ENCODE results near the gene ACAD8.

ACAD8 gene

DNA sequence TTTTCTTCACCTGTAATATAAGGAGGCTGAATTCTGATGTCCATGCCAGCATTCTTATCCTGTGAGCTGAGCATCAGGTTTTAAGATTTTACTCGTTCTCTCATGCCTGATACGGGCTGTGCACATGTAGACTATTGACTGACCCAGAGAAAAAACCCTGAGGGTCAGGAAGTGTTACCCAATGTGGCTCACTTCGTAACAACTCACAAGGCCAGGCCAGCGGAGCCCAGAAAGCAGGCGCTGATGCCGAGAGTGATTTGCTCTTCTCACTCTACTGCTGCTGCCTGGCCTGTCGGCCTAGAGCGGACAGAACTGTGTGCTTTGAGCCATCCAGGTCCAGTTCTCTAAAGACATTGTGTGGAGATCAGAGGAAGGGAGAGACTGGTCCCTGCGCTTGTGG lies 11.0 kb upstream of the ACAD8 start:
- no peak for ATAC-seq
- TF ChIP-seq ZNF8 (CRISPR knock-in tag; IDR thresholded peaks at IDR 0.05): no peak

DNA sequence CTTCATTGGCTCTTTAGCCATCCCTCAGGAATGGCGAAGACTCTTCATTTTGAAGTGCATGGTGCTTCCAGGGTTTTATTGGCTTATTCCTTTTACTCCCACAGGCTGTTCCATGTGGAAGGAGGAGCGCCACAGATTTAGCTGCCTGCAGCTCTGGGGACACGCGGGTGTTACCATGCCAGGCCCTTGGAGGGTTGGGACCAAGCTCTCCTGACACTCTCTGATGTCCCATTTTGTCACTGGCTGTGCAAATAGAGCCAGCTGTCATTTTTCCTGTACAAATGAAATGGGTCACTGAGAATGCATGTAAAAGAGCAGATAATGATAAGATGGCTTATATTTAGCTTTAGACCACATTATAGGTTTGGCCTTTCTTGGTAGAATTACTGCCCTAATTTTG lies 9.5 kb upstream of the ACAD8 start:
- no peak for ATAC-seq
- TF ChIP-seq, protein P1, sequence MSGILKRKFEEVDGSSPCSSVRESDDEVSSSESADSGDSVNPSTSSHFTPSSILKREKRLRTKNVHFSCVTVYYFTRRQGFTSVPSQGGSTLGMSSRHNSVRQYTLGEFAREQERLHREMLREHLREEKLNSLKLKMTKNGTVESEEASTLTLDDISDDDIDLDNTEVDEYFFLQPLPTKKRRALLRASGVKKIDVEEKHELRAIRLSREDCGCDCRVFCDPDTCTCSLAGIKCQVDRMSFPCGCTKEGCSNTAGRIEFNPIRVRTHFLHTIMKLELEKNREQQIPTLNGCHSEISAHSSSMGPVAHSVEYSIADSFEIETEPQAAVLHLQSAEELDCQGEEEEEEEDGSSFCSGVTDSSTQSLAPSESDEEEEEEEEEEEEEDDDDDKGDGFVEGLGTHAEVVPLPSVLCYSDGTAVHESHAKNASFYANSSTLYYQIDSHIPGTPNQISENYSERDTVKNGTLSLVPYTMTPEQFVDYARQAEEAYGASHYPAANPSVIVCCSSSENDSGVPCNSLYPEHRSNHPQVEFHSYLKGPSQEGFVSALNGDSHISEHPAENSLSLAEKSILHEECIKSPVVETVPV (CRISPR knock-in tag; IDR thresholded peaks at IDR 0.05): no peak
- no peak for TF ChIP-seq OSR1 (CRISPR knock-in tag; IDR thresholded peaks at IDR 0.05)
- no peak for TF ChIP-seq ZC3H10 (CRISPR knock-in tag; IDR thresholded peaks at IDR 0.05)
- TF ChIP-seq ZNF565 (CRISPR knock-in tag; conservative IDR thresholded peaks at IDR 0.05; ENCODE audit: low read depth): no peak
- TF ChIP-seq SNAI2 (CRISPR knock-in tag; IDR thresholded peaks at IDR 0.05): no peak
- TF ChIP-seq ESRRG (CRISPR knock-in tag; IDR thresholded peaks at IDR 0.05): no peak
- no peak for TF ChIP-seq RARB (CRISPR knock-in tag; IDR thresholded peaks at IDR 0.05)
- TF ChIP-seq, protein P2, sequence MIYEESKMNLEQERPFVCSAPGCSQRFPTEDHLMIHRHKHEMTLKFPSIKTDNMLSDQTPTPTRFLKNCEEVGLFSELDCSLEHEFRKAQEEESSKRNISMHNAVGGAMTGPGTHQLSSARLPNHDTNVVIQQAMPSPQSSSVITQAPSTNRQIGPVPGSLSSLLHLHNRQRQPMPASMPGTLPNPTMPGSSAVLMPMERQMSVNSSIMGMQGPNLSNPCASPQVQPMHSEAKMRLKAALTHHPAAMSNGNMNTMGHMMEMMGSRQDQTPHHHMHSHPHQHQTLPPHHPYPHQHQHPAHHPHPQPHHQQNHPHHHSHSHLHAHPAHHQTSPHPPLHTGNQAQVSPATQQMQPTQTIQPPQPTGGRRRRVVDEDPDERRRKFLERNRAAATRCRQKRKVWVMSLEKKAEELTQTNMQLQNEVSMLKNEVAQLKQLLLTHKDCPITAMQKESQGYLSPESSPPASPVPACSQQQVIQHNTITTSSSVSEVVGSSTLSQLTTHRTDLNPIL (CRISPR knock-in tag; IDR thresholded peaks at IDR 0.05; ENCODE audit: low read depth): no peak
- TF ChIP-seq TOX (CRISPR knock-in tag; IDR thresholded peaks at IDR 0.05; ENCODE audit: borderline replicate concordance): no peak
- TF ChIP-seq, protein P3, sequence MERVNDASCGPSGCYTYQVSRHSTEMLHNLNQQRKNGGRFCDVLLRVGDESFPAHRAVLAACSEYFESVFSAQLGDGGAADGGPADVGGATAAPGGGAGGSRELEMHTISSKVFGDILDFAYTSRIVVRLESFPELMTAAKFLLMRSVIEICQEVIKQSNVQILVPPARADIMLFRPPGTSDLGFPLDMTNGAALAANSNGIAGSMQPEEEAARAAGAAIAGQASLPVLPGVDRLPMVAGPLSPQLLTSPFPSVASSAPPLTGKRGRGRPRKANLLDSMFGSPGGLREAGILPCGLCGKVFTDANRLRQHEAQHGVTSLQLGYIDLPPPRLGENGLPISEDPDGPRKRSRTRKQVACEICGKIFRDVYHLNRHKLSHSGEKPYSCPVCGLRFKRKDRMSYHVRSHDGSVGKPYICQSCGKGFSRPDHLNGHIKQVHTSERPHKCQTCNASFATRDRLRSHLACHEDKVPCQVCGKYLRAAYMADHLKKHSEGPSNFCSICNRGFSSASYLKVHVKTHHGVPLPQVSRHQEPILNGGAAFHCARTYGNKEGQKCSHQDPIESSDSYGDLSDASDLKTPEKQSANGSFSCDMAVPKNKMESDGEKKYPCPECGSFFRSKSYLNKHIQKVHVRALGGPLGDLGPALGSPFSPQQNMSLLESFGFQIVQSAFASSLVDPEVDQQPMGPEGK (CRISPR knock-in tag; IDR thresholded peaks at IDR 0.05; ENCODE audit: borderline replicate concordance): no peak
- no peak for TF ChIP-seq ZFP30 (CRISPR knock-in tag; IDR thresholded peaks at IDR 0.05)
- TF ChIP-seq ZNF8 (CRISPR knock-in tag; IDR thresholded peaks at IDR 0.05): no peak
- TF ChIP-seq, protein P4, sequence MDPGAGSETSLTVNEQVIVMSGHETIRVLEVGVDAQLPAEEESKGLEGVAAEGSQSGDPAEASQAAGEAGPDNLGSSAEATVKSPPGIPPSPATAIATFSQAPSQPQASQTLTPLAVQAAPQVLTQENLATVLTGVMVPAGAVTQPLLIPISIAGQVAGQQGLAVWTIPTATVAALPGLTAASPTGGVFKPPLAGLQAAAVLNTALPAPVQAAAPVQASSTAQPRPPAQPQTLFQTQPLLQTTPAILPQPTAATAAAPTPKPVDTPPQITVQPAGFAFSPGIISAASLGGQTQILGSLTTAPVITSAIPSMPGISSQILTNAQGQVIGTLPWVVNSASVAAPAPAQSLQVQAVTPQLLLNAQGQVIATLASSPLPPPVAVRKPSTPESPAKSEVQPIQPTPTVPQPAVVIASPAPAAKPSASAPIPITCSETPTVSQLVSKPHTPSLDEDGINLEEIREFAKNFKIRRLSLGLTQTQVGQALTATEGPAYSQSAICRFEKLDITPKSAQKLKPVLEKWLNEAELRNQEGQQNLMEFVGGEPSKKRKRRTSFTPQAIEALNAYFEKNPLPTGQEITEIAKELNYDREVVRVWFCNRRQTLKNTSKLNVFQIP (CRISPR knock-in tag; IDR thresholded peaks at IDR 0.05; ENCODE audit: borderline replicate concordance, low read depth): no peak
- TF ChIP-seq, protein P5, sequence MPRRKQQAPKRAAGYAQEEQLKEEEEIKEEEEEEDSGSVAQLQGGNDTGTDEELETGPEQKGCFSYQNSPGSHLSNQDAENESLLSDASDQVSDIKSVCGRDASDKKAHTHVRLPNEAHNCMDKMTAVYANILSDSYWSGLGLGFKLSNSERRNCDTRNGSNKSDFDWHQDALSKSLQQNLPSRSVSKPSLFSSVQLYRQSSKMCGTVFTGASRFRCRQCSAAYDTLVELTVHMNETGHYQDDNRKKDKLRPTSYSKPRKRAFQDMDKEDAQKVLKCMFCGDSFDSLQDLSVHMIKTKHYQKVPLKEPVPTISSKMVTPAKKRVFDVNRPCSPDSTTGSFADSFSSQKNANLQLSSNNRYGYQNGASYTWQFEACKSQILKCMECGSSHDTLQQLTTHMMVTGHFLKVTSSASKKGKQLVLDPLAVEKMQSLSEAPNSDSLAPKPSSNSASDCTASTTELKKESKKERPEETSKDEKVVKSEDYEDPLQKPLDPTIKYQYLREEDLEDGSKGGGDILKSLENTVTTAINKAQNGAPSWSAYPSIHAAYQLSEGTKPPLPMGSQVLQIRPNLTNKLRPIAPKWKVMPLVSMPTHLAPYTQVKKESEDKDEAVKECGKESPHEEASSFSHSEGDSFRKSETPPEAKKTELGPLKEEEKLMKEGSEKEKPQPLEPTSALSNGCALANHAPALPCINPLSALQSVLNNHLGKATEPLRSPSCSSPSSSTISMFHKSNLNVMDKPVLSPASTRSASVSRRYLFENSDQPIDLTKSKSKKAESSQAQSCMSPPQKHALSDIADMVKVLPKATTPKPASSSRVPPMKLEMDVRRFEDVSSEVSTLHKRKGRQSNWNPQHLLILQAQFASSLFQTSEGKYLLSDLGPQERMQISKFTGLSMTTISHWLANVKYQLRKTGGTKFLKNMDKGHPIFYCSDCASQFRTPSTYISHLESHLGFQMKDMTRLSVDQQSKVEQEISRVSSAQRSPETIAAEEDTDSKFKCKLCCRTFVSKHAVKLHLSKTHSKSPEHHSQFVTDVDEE (CRISPR knock-in tag; IDR thresholded peaks at IDR 0.05): no peak
- no peak for TF ChIP-seq ISL1 (CRISPR knock-in tag; IDR thresholded peaks at IDR 0.05)
- TF ChIP-seq ZNF70 (CRISPR knock-in tag; IDR thresholded peaks at IDR 0.05): no peak

DNA sequence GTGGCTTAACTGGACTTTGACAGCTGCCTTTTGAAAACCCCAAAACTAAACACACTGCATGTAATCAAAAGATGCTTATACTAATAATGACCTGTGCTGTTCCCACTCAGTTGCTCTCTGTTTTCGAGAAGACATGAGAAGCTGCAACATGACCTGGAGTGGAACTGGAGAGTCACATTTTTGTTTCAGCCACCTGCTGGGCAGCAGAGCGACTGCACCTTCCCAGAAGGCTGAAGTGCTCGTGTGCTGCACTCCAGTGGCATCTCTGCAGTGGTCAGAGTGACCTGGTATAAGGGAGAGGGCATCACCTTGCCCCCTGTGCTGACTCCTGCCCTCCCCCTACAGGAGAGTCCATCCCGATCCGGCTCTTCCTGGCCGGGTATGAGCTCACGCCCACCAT lies 8.8 kb upstream of the ACAD8 start:
- ATAC-seq: peak; percentile 88

More for the DNA sequence above, 8.8 kb upstream of the ACAD8 start:
- TF ChIP-seq GLIS3 (CRISPR knock-in tag; IDR thresholded peaks at IDR 0.05): no peak
- TF ChIP-seq ARNTL (CRISPR knock-in tag; IDR thresholded peaks at IDR 0.05; ENCODE audit: borderline replicate concordance, low read depth): no peak
- TF ChIP-seq, protein P3 (CRISPR knock-in tag; IDR thresholded peaks at IDR 0.05; ENCODE audit: borderline replicate concordance): no peak
- TF ChIP-seq, protein P4 (CRISPR knock-in tag; IDR thresholded peaks at IDR 0.05; ENCODE audit: borderline replicate concordance, low read depth): no peak
- no peak for TF ChIP-seq ISL1 (CRISPR knock-in tag; IDR thresholded peaks at IDR 0.05)
- no peak for TF ChIP-seq ZNF8 (CRISPR knock-in tag; IDR thresholded peaks at IDR 0.05)
- no peak for TF ChIP-seq RARB (CRISPR knock-in tag; IDR thresholded peaks at IDR 0.05)
- TF ChIP-seq CSDC2 (CRISPR knock-in tag; IDR thresholded peaks at IDR 0.05): no peak
- TF ChIP-seq TOX (CRISPR knock-in tag; IDR thresholded peaks at IDR 0.05; ENCODE audit: borderline replicate concordance): no peak
- TF ChIP-seq ZFP30 (CRISPR knock-in tag; IDR thresholded peaks at IDR 0.05): no peak
- TF ChIP-seq ZNF70 (CRISPR knock-in tag; IDR thresholded peaks at IDR 0.05): no peak
- TF ChIP-seq, protein P1 (CRISPR knock-in tag; IDR thresholded peaks at IDR 0.05): no peak
- TF ChIP-seq ZNF565 (CRISPR knock-in tag; conservative IDR thresholded peaks at IDR 0.05; ENCODE audit: low read depth): no peak
- TF ChIP-seq SNAI2 (CRISPR knock-in tag; IDR thresholded peaks at IDR 0.05): no peak
- no peak for TF ChIP-seq BACH2 (CRISPR knock-in tag; IDR thresholded peaks at IDR 0.05; ENCODE audit: borderline replicate concordance)
- no peak for TF ChIP-seq ESRRG (CRISPR knock-in tag; IDR thresholded peaks at IDR 0.05)
- no peak for TF ChIP-seq OSR1 (CRISPR knock-in tag; IDR thresholded peaks at IDR 0.05)

Measured in SK-N-SH treated with all-trans-retinoic acid at 6 μM for 48 hours (cell line).